Stimulated activated CD8-positive, alpha-beta memory T cell treated with anti-CD3 and anti-CD28 coated beads, Interleukin-12 subunit alpha, Interleukin-12 subunit beta, amount 100 ng/mL, for 24 hours (primary cell): ENCODE results near the gene ABCA5.

Experiments
- DNase-seq: peaks from one replicate; pipeline ENCODE4 v3.0.0-alpha.2; 2020; ENCODE audit errors: extremely low read depth

ABCA5 gene, protein sequence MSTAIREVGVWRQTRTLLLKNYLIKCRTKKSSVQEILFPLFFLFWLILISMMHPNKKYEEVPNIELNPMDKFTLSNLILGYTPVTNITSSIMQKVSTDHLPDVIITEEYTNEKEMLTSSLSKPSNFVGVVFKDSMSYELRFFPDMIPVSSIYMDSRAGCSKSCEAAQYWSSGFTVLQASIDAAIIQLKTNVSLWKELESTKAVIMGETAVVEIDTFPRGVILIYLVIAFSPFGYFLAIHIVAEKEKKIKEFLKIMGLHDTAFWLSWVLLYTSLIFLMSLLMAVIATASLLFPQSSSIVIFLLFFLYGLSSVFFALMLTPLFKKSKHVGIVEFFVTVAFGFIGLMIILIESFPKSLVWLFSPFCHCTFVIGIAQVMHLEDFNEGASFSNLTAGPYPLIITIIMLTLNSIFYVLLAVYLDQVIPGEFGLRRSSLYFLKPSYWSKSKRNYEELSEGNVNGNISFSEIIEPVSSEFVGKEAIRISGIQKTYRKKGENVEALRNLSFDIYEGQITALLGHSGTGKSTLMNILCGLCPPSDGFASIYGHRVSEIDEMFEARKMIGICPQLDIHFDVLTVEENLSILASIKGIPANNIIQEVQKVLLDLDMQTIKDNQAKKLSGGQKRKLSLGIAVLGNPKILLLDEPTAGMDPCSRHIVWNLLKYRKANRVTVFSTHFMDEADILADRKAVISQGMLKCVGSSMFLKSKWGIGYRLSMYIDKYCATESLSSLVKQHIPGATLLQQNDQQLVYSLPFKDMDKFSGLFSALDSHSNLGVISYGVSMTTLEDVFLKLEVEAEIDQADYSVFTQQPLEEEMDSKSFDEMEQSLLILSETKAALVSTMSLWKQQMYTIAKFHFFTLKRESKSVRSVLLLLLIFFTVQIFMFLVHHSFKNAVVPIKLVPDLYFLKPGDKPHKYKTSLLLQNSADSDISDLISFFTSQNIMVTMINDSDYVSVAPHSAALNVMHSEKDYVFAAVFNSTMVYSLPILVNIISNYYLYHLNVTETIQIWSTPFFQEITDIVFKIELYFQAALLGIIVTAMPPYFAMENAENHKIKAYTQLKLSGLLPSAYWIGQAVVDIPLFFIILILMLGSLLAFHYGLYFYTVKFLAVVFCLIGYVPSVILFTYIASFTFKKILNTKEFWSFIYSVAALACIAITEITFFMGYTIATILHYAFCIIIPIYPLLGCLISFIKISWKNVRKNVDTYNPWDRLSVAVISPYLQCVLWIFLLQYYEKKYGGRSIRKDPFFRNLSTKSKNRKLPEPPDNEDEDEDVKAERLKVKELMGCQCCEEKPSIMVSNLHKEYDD (N-terminal part only)

GRCh38 chr17:69327060-69327831 lies at the start of gene ABCA5:
ABCA5 (minus strand) TSS chr17:69327133; CDS start chr17:69314415, 12,718 bp downstream.
- DNase-seq: peak; percentile 65

DNA sequence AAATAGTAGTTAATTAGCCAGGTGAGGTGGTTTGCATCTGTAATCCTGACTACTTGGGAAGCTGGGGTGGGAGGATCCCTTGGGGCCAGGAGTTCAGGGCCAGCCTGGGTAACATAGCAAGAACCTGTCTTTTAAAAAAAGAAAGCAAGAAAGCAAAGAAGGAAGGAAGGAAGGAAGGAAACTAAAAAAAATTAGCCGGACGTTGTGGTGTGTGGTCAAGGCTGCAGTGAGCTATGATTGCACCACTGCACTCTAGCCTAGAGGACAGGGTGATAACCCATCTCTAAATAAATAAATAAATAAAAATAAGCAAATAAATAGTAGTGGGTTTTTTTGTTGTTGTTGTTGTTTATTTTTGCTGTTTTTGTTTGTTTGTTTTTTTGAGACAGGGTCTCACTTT lies 48.3 kb upstream of the ABCA5 start:
- DNase-seq: no peak

- no peak for DNase-seq
Measured at GRCh38 chr17:69373069-69373468, 46.1 kb upstream of the ABCA5 start.

DNA sequence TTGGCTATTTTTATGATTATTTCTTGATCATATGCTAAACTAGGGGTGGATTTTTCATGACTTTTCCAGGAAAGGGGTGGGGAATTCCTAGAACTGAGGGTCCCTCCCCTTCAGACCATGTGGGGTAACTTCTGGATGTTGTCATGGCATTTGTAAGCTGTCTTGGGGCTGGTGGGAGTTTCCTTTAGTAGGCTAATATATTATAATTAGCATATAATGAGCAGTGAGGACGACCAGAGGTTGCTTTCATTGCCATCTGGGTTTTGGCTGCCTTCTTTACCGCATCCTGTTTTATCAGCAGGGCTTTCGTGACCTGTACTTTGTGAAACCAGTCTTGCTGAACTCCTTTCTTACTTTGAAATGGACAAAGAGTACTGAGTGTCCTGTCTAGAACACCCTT lies 40.4 kb upstream of the ABCA5 start:
- no peak for DNase-seq

GRCh38 chr17:69363488-69364210 lies 36.7 kb upstream of the ABCA5 start:
- DNase-seq: no peak

GRCh38 chr17:69361156-69361555 lies 34.2 kb upstream of the ABCA5 start:
- no peak for DNase-seq

DNA sequence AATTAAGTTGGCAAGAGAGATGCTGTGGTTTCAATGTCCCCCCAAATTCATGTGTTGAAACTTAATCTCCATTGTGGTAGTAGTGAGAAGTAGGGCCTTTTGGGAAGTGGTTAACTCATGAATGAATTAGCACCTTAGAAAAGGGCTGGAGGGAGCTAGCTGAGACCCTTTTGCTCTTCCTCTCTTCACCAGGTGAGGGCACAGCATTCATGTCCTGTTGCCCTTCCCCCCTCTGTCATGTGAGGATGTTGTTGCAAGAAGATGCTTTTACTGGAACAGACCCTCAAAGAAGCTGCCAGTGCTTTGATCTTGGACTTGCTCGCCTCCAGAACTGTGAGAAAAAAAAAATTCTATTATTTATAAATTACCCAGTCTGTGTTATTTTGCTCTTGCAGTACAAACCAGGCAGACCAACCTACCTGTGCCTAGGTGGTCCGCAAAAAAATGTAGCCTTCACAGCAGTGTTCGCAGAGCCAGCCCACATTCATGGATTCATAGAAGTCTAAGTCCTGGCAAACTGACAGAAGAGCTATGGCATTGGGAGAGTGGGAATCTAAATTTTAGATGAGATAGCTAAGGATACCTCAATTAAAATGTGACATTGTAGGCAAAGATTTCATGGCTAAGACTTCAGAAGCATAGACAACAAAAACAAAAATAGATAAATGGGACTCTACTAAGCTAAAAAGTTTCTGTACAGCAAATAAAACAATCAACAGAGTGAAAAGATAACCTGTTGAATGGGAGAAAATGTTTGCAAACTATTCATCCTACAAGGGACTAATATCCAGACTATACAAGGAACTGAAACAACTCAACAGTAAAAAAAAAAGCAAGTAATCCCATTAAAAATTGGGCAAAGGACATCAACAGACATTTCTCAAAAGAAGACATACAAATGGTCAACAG lies 32.0 kb upstream of the ABCA5 start:
- no peak for DNase-seq

DNA sequence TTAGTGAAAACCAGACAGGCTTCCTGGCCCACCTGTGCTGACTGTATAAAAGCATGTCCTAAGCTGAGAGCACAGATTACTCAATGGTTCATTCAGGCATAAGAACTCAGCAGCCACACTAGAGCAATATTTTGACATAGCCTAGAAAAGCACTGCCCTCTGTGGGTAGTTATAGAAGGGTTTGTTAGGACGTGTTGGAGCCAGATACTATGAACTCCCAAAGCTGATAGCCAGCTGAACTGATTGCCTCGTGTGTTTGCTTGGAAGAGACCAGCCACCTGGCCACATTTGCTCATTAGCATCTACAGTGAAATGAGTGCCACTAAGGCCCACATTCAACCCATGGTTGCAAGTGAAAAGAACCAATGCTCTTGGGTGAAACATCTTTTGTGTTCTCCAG lies 30.8 kb upstream of the ABCA5 start:
- DNase-seq: no peak

DNA sequence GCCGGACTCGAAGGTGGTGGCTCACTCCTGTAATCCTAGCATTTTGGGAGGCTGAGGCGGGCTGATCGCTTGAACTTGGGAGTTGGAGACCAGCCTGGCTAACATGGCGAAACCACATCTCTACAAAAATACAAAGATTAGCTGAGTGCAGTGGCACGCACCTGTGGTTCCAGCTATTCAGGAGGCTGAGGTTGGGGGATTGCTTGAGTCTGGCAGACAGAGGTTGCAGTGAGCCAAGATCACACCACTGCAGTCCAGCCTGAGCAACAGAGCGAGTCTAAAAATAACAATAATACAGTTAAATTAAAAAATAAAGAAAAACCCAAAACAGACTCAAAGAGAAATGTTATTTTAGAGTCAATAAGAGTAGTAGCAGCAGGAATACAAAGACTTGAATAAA lies 29.7 kb upstream of the ABCA5 start:
- no peak for DNase-seq

- no peak for DNase-seq
Measured at GRCh38 chr17:69350911-69351310, 24.0 kb upstream of the ABCA5 start.

DNA sequence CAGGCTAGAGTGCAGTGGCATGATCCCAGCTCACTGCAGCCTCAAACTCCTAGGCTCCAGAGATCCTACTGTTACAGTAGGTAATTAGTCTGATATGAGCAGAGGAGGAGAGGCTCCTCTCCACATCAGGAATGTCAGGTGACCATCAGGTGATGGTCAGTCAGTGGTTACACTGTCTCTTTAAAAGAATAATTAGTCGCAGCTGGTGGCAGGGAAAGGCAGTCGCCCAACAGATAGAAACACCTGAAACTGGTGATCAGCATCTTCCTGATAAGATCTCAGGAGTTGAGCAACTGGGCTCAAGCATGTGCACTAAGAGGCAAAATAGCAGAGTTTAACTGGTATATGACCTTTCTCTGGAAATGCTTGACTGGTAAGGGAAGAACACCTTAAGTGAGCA lies 21.5 kb upstream of the ABCA5 start:
- no peak for DNase-seq

- DNase-seq: no peak
Measured at GRCh38 chr17:69346766-69347165, 19.8 kb upstream of the ABCA5 start.

DNA sequence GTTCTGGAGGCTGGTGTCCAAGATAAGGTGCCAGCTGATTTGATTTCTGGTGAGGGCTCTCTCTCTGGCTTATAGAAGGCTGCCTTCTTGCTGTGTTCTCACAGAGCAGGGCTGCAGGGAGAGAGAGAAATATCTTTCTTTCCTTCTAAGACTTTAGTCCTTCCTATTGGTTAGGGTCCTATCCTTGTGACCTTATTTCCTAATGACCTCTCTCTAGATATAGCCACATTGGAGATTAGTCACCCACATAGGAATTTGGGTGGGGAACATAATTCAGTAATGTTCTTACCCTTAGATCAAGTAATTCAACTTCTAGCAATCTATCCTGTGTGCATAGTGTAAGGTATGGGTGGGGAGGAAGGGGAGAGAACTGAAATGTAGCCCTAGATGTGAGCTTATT lies 18.0 kb upstream of the ABCA5 start:
- no peak for DNase-seq

GRCh38 chr17:69342896-69343644 lies 16.1 kb upstream of the ABCA5 start:
- no peak for DNase-seq

- no peak for DNase-seq
Measured at GRCh38 chr17:69339937-69340336, 13.0 kb upstream of the ABCA5 start.

DNA sequence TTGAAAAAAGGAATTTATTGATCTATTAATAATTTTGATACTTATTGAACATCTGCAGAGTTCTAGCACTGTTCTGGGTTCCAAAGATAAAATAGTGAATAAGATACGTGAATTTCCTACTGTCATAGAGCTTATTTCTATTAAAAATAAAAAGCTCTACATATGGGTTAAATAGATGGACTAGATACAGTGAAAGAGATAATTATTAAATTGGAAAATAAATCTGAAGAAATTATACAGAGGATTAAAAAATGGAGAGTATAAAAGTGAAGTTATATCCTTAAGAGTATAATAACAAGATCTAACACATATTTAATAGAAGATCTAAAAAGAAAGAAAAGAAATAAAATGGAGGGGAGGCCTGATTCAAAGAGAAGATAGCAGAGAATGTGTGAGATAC lies 10.1 kb upstream of the ABCA5 start:
- no peak for DNase-seq

DNA sequence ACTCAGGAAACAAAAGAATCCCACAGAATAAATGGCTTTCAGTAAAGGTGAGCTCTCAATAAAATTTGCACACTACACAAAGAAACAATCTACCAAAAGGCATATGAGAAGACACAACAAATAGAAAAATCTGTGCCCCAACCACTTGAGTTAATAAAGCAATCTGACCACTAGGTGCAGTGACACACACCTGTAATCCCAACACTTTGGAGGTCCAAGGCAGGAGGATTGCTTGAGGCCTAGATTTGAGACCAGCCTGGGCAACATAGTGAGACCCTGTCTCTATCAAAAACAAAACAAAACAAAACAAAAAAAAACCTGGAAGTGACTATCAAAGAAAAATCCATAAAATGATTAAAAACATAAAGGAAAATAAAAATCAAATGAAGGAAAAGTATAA lies 9.6 kb upstream of the ABCA5 start:
- no peak for DNase-seq

DNA sequence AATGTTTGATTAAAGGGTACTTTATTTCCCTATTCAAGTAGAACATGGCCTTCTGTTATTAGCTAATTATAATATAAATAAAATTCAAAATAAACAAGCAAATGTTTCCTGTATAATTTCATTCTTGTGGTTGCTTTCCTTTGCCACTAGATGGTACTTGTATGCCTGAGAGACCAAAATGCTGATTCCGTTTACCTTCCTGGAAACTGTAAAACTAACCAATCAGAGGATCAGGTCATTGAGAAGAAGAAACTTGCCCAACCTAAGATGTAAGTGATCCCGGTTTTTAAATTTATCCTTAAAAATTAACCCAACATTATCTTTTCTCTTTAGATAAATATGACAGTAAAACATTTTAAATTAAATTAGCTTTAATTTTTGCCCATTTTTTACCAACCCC lies 8.1 kb upstream of the ABCA5 start:
- DNase-seq: no peak

DNA sequence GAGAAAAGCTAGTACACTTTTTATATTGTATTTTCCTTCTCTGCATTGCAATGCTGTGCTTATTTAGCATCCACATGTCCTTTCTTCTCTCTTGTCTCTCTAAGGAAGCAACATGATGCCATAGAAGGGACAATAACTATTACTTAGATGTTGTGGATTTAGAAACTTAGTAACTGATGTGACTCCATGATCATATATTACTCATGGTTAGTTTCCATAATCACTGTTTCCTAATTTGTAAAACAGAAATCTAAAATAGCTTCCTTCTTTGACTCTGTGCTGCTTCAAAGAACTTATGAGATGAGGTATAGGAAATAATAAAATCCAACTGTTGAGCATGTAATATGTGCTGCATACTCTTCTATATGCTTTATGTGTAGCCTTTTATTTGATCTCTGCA lies 6.6 kb upstream of the ABCA5 start:
- DNase-seq: no peak
